Smooth muscle cell (in vitro differentiated cells): ENCODE data around the gene SETD4. TPM values are rescaled to one million over a fixed set of nuclear protein-coding genes. Genes with fewer than 3 reads are reported as not detected.

Experiments used
- DNase-seq: peaks from one replicate; lab custom pipeline; 2025; ENCODE audit not compliant: unreplicated experiment; lab: John Stamatoyannopoulos, UW
- H2AFZ ChIP-seq: fragments of 200-600 bp; sonication (generic); 2 replicates; pipeline ENCODE4 v1.6.0; 2016; ENCODE audit warnings: antibody characterized with exemption, low read depth, mild to moderate bottlenecking
- H3F3A ChIP-seq: fragments of 200-600 bp; sonication (generic); 2 replicates; pipeline ENCODE4 v1.6.0; 2017; ENCODE audit warnings: antibody characterized with exemption, low read depth
- H3K27ac ChIP-seq: fragments of 200-600 bp; sonication (generic); 2 replicates; pipeline ENCODE4 v1.5.1; 2016; ENCODE audit warnings: low read depth, mild to moderate bottlenecking
- H3K27me3 ChIP-seq: fragments of 200-600 bp; sonication (generic); 2 replicates; pipeline ENCODE4 v1.6.1; 2016; ENCODE audit warnings: low read depth, mild to moderate bottlenecking
- H3K36me3 ChIP-seq: fragments of 200-600 bp; sonication (generic); 2 replicates; pipeline ENCODE4 v1.5.1; 2016; ENCODE audit warnings: low read depth
- H3K4me1 ChIP-seq: fragments of 200-600 bp; sonication (generic); 2 replicates; pipeline ENCODE4 v1.5.1; 2016; ENCODE audit warnings: low read depth
- H3K4me2 ChIP-seq: fragments of 200-600 bp; sonication (generic); 2 replicates; pipeline ENCODE4 v1.6.0; 2016; ENCODE audit warnings: mild to moderate bottlenecking
- H3K4me3 ChIP-seq: fragments of 200-600 bp; sonication (generic); 2 replicates; pipeline ENCODE4 v1.5.1; 2016; ENCODE audit warnings: mild to moderate bottlenecking
- H3K79me2 ChIP-seq: fragments of 200-600 bp; sonication (generic); 2 replicates; pipeline ENCODE4 v1.6.0; 2016; ENCODE audit warnings: low read depth, mild to moderate bottlenecking
- H3K9ac ChIP-seq: fragments of 200-600 bp; sonication (generic); 2 replicates; pipeline ENCODE4 v1.6.0; 2016; ENCODE audit warnings: low read depth
- H3K9me3 ChIP-seq: fragments of 200-600 bp; sonication (generic); replicated peaks from 2 replicates; pipeline ENCODE4 v1.5.1; 2016; ENCODE audit warnings: low read depth
- H4K20me1 ChIP-seq: fragments of 200-600 bp; sonication (generic); 2 replicates; pipeline ENCODE4 v1.6.0; 2016; ENCODE audit warnings: low read depth
- WGBS: methylation state at CpG from one replicate; pipeline ENCODE4 v1.1.7; 2016; ENCODE audit warnings: low lambda C conversion rate; 5-methylcytosine and 5-hydroxymethylcytosine counted together
- polyA plus RNA-seq: library from polyadenylated mRNA; unstranded; fragments of >200 nt; fragmentation: Nextera tagmentation; extraction: Ambion mirVana; gene quantifications from 2 replicates; pipeline ENCODE4 v1.2.1, GENCODE V29; 2016
- total RNA-seq: library from RNA; depleted of rRNA; stranded (reverse); fragments of >200 nt; gene quantifications from 2 replicates; pipeline ENCODE4 v1.2.3, GENCODE V29; 2014
- TF ChIP-seq, protein P1 (sequence below): fragments of 200-600 bp; sonication (generic); IDR thresholded peaks from 2 replicates; pipeline ENCODE4 v1.5.1; 2017; ENCODE audit warnings: borderline replicate concordance, mild to moderate bottlenecking, antibody characterized with exemption; ENCODE audit not compliant: insufficient read depth, poor library complexity, severe bottlenecking

The SETD4 gene
- total and polyA plus RNA-seq, 2 experiments from 2014 or later = 10.0 to 18.7 TPM

DNA sequence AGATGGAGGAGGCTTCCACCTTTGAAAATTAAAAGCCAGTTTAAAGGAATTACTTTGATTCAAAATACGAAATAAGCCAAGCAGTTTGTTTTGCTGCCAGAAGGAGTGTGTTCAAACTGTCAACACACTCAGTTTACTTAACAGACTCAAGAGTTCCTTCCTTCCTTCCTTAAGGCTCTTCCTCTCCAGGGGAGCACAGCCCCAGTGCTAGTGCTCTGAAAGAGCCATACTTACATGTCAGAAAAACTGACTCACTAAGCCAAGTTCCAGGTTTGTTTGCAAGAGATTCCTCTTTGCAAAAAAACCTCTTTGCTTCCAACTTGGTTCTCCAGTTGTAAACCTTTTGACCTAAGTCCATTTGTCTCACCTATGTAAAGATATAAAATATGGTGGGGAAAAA, 14.3 kb downstream of the SETD4 start:
- WGBS = 86% methylated on average over 1 of the region's 1 CpG

GRCh38 chr21:36044056-36044455, 16.3 kb downstream of the SETD4 start:
- peaks cover 19% of the 10 kb centered on the region for H3K36me3 ChIP-seq
- H3K9ac ChIP-seq = no peak overlapping the region

More for the DNA sequence above, 14.3 kb downstream of the SETD4 start:
- Histone ChIP-seq H2AFZ (no peak overlapping the region), H3K9me3 (no peaks in the 10 kb centered on the region), H3K4me2 (no peak overlapping the region), H3K27ac (no peak overlapping the region), H3K9ac (no peak overlapping the region), H3K27me3 (no peaks in the 10 kb centered on the region), H3K4me1 (no peaks in the 10 kb centered on the region), H3K4me3 (no peak overlapping the region), H3K36me3 (peaks cover 19% of the 10 kb centered on the region), H3K79me2 (no peaks in the 10 kb centered on the region), H3F3A (no peaks in the 10 kb centered on the region), H4K20me1 (peaks cover 4% of the 10 kb centered on the region)
- TF ChIP-seq, protein P1, sequence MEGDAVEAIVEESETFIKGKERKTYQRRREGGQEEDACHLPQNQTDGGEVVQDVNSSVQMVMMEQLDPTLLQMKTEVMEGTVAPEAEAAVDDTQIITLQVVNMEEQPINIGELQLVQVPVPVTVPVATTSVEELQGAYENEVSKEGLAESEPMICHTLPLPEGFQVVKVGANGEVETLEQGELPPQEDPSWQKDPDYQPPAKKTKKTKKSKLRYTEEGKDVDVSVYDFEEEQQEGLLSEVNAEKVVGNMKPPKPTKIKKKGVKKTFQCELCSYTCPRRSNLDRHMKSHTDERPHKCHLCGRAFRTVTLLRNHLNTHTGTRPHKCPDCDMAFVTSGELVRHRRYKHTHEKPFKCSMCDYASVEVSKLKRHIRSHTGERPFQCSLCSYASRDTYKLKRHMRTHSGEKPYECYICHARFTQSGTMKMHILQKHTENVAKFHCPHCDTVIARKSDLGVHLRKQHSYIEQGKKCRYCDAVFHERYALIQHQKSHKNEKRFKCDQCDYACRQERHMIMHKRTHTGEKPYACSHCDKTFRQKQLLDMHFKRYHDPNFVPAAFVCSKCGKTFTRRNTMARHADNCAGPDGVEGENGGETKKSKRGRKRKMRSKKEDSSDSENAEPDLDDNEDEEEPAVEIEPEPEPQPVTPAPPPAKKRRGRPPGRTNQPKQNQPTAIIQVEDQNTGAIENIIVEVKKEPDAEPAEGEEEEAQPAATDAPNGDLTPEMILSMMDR = no peak
- DNase-seq = no peak

DNA sequence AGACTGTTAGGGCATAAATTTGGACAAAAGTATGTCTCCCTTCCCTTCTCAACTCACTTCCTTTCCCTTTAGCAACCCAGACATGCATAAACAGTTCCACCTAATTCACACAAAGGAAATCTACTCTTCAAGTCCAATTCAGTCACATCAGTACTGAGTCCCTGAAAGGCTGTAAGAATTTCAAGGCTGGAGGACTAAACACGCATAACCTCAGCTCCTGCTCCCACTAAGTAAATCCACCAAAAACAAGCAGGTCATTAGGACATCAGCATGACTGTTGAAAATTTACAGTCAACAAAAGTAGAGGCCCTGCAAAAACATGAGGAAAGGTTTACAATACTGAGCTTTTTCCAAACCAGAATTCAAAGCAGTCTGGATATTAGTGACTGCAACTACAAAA, 18.4 kb downstream of the SETD4 start:
- Histone ChIP-seq H3K4me2 (no peak overlapping the region), H3K36me3 (peaks cover 16% of the 10 kb centered on the region), H2AFZ (no peak overlapping the region)

More at GRCh38 chr21:36044056-36044455, 16.3 kb downstream of the SETD4 start:
- DNase-seq = no peak
- no peaks in the 10 kb centered on the region for H3K79me2 ChIP-seq
- no peaks in the 10 kb centered on the region for H3F3A ChIP-seq
- no peaks in the 10 kb centered on the region for H3K27me3 ChIP-seq
- H3K4me1 ChIP-seq = no peaks in the 10 kb centered on the region
- no peak overlapping the region for H3K4me2 ChIP-seq
- H3K9me3 ChIP-seq = no peaks in the 10 kb centered on the region
- no peak overlapping the region for H3K4me3 ChIP-seq
- H3K27ac ChIP-seq = no peak overlapping the region
- no peak overlapping the region for H2AFZ ChIP-seq
- WGBS = 69% methylated on average over 10 of the region's 10 CpGs
- peaks cover 4% of the 10 kb centered on the region for H4K20me1 ChIP-seq
- TF ChIP-seq, protein P1 = no peak

GRCh38 chr21:36040389-36040788, 19.9 kb downstream of the SETD4 start:
- Histone ChIP-seq H3K4me1 (no peaks in the 10 kb centered on the region), H2AFZ (no peak overlapping the region), H3K9ac (no peak overlapping the region), H3K4me3 (no peak overlapping the region), H3K4me2 (no peak overlapping the region), H3K36me3 (peaks cover 16% of the 10 kb centered on the region), H3K27me3 (no peaks in the 10 kb centered on the region), H3K9me3 (no peaks in the 10 kb centered on the region), H3K79me2 (no peaks in the 10 kb centered on the region), H4K20me1 (peaks cover 4% of the 10 kb centered on the region), H3K27ac (no peak overlapping the region), H3F3A (no peaks in the 10 kb centered on the region)
- TF ChIP-seq, protein P1 = no peak
- 100% methylated on average over 2 of the region's 2 CpGs for WGBS
- DNase-seq = no peak

More for the DNA sequence above, 18.4 kb downstream of the SETD4 start:
- no peaks in the 10 kb centered on the region for H3K9me3 ChIP-seq
- DNase-seq = no peak
- H3F3A ChIP-seq = no peaks in the 10 kb centered on the region
- H3K27me3 ChIP-seq = no peaks in the 10 kb centered on the region
- TF ChIP-seq, protein P1 = no peak
- H3K4me3 ChIP-seq = no peak overlapping the region
- WGBS = 94% methylated on average over 1 of the region's 1 CpG
- H3K4me1 ChIP-seq = no peaks in the 10 kb centered on the region
- no peak overlapping the region for H3K27ac ChIP-seq
- H4K20me1 ChIP-seq = peaks cover 4% of the 10 kb centered on the region
- no peak overlapping the region for H3K9ac ChIP-seq
- H3K79me2 ChIP-seq = no peaks in the 10 kb centered on the region
